Measurements from ENCODE around the gene MADD.

DNA sequence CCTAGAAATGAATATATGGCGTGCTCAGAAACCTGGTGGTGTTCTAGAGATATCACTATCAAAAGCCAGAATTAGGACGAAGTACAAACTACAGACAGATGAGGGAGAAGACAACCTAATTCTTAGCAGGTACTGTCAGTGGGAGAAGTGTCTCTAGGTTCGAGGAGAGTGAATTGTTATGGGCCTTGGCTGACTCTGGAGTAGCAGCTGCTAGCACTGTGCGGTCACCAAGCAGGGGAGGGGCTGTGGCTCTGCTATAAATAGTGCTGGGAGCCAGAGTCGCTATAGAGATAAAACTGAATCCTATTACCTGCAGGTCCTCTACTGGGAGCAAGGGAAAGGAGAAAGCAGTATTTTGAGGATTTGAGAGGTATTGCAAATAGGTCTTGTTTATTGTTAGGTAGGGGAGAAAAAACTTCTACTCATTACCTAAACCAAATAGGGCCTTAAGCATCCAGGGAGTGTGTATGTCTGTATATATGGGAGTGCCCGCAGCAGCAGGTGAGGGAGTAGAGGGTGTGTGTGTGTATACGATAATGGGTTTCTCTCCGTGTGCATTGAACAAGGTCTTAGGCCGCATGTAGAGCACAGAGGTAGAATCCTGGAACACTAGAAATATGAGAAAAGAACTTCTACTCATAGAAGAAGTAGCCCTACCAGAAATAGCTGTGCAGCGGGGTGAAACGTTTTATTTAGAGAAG lies 2.2 kb downstream of the MADD start:
- no peak for TF ChIP-seq EZH2 (IDR thresholded peaks at IDR 0.05; ENCODE audit: borderline replicate concordance, insufficient read depth, low read depth, low read length, poor library complexity, severe bottlenecking)
- TF ChIP-seq, protein P1, sequence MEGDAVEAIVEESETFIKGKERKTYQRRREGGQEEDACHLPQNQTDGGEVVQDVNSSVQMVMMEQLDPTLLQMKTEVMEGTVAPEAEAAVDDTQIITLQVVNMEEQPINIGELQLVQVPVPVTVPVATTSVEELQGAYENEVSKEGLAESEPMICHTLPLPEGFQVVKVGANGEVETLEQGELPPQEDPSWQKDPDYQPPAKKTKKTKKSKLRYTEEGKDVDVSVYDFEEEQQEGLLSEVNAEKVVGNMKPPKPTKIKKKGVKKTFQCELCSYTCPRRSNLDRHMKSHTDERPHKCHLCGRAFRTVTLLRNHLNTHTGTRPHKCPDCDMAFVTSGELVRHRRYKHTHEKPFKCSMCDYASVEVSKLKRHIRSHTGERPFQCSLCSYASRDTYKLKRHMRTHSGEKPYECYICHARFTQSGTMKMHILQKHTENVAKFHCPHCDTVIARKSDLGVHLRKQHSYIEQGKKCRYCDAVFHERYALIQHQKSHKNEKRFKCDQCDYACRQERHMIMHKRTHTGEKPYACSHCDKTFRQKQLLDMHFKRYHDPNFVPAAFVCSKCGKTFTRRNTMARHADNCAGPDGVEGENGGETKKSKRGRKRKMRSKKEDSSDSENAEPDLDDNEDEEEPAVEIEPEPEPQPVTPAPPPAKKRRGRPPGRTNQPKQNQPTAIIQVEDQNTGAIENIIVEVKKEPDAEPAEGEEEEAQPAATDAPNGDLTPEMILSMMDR (IDR thresholded peaks at IDR 0.05) = no peak

All from B cell (primary cell).